ENCODE data around the gene OR2T6. TPM values are rescaled to one million over a fixed set of nuclear protein-coding genes. Genes with fewer than 3 reads are reported as not detected.
"Not testable (repeated sequence)": the region's sequence is repeated elsewhere in the genome, so short reads cannot be mapped to it uniquely, and the experiment has no call there.

Gene OR2T6
- total RNA-seq, 1 donor from 2014 or later = not detected

- no peaks in the 10 kb centered on the region for H3K27me3 ChIP-seq (ENCODE audit: control insufficient read depth, insufficient read depth, low read length)
- H3K4me3 ChIP-seq (ENCODE audit: low read depth, low read length) = no peak overlapping the region
- no peak for DNase-seq (ENCODE audit: low read depth)
- H3K36me3 ChIP-seq (ENCODE audit: control insufficient read depth, insufficient read depth, low read length) = no peaks in the 10 kb centered on the region
- no peak for TF ChIP-seq CTCF (IDR thresholded peaks at IDR 0.05; ENCODE audit: insufficient read depth, low read length, poor library complexity, severe bottlenecking)
These were observed 42.3 kb downstream of the OR2T6 start for GRCh38 chr1:248417854-248418253.

GRCh38 chr1:248421384-248421783 lies 45.8 kb downstream of the OR2T6 start:
- no peaks in the 10 kb centered on the region for H3K27me3 ChIP-seq (ENCODE audit: control insufficient read depth, insufficient read depth, low read length)
- no peaks in the 10 kb centered on the region for H3K36me3 ChIP-seq (ENCODE audit: control insufficient read depth, insufficient read depth, low read length)
- TF ChIP-seq CTCF (IDR thresholded peaks at IDR 0.05; ENCODE audit: insufficient read depth, low read length, poor library complexity, severe bottlenecking) = no peak
- DNase-seq (ENCODE audit: low read depth) = no peak
- no peak overlapping the region for H3K4me3 ChIP-seq (ENCODE audit: low read depth, low read length)

DNA sequence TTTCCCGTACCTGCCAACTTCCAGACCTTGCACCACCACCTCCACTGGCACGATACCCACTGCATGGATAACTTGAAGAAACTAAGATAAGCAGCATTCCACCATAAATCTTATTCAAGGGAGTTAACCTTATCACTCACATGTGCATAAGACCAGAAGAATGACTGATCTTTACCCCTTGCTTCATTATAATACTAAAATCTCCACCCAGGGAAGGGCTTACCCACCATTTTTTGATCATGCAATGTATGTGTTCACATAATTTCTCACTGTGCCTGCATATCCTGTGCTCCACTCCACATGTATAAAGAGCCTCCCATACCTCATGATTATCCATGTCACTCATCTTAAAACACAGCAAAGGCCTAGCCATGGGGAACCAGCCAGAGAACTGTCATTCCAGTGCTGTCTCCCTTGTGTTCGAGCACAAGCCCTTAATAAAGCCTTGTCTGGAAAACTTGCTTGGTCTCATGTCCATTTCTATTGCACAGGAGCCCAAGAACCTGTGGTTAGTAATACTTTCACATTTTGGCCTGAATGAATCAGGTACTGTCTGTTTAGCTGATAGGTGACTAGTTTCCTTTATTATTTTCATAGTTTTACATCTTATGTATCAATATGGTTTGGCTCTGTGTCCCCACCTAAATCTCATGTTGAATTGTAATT lies 52.1 kb downstream of the OR2T6 start:
- not testable (repeated sequence) for H3K4me3 ChIP-seq (ENCODE audit: low read depth, low read length); H3K27me3 ChIP-seq (ENCODE audit: control insufficient read depth, insufficient read depth, low read length); DNase-seq (ENCODE audit: low read depth); H3K36me3 ChIP-seq (ENCODE audit: control insufficient read depth, insufficient read depth, low read length)

DNA sequence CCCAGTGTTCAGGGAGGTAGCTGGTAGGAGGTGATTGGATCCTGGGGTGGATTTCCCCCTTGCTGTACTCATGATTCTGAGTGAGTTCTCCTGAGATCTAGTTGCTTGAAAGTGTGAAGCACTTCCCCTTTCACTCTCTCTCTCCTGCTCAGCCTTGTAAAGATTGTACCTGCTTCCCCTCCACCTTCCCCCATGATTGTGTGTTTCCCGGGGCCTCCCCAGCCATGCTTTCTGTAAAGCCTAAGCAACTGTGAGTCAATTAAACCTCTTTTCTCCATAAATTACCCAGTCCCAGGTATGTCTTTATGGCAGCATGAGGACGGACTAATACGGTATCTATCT lies 52.6 kb downstream of the OR2T6 start:
- not testable (repeated sequence) for DNase-seq (ENCODE audit: low read depth); H3K4me3 ChIP-seq (ENCODE audit: low read depth, low read length); H3K36me3 ChIP-seq (ENCODE audit: control insufficient read depth, insufficient read depth, low read length)

DNA sequence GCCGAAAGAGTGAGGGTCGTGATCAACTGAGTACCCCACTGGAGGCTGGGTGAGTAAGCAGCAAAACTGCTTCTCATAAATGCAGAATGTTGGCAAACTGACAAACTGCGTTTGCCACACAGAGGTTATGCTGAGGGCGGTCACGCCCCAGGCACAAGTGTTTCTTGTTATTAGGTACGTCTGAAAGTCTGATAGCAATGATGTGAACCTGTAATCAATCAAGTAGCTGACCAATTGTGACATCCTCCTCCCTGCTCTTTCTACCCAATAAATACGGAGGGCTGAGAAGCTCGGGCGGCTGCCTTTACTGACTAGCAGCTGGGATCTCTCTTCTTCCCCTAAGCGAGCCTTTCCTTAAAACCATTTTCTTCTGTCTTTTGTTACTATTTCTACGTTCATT lies 56.1 kb downstream of the OR2T6 start:
- not testable (repeated sequence) for DNase-seq (ENCODE audit: low read depth); H3K4me3 ChIP-seq (ENCODE audit: low read depth, low read length); H3K27me3 ChIP-seq (ENCODE audit: control insufficient read depth, insufficient read depth, low read length); H3K36me3 ChIP-seq (ENCODE audit: control insufficient read depth, insufficient read depth, low read length)

More for the DNA sequence above, 52.6 kb downstream of the OR2T6 start:
- not testable (repeated sequence) for H3K27me3 ChIP-seq (ENCODE audit: control insufficient read depth, insufficient read depth, low read length)

- not testable (repeated sequence) for H3K27me3 ChIP-seq (ENCODE audit: control insufficient read depth, insufficient read depth, low read length); DNase-seq (ENCODE audit: low read depth); H3K36me3 ChIP-seq (ENCODE audit: control insufficient read depth, insufficient read depth, low read length); H3K4me3 ChIP-seq (ENCODE audit: low read depth, low read length)
These were observed 56.7 kb downstream of the OR2T6 start for GRCh38 chr1:248432201-248432600.

DNA sequence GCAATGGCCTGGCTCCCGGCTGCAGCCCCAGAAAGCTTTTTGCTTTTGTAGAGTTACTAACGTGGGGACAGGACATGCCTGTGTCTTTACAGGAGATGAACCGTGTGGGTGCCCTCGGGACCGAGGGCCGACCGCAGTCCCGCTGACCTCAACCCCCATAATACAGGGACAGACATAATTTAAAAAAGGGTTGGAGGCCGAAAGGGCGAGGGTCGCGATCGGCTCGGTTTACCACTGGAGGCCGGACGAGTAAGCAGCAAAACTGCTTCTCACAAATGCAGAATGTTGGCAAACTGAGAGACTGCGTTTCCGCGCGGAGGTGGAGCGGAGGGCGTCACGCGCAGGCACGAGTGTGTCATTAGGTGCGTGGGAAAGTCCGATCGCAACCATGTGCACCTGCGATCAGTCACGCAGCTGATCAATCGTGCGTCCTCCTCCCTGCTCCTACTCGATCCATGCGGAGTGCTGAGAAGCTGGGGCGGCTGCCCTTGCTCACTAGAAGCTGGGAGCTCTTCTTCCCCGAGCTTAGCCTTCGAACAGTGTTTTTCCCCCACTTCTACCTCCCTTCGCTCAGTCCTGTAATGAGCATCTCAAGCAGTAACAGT lies 58.4 kb downstream of the OR2T6 start:
- not testable (repeated sequence) for DNase-seq (ENCODE audit: low read depth); H3K36me3 ChIP-seq (ENCODE audit: control insufficient read depth, insufficient read depth, low read length)

DNA sequence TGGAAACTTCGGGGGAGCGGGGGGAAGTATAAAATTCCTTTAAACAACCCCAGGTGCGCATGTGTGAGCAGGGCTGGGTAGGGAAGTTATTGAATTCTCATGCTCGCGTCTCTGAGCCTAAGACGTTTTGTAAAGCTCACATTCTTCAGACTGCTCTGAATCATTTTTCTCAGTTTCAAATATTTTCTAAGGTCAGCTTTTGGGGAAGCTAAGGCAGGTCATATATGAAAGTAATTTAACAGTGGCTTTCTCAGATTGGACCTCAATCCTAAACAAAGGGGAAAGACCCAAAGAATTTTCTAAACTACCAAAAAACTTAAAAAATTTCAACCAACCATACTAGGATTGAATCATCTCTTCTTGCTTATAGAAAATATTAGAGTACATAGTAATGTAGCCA lies 59.4 kb downstream of the OR2T6 start:
- H3K36me3 ChIP-seq (ENCODE audit: control insufficient read depth, insufficient read depth, low read length); H3K27me3 ChIP-seq (ENCODE audit: control insufficient read depth, insufficient read depth, low read length); H3K4me3 ChIP-seq (ENCODE audit: low read depth, low read length); DNase-seq (ENCODE audit: low read depth): not testable (repeated sequence)

More for the DNA sequence above, 58.4 kb downstream of the OR2T6 start:
- H3K27me3 ChIP-seq (ENCODE audit: control insufficient read depth, insufficient read depth, low read length); H3K4me3 ChIP-seq (ENCODE audit: low read depth, low read length): not testable (repeated sequence)

DNA sequence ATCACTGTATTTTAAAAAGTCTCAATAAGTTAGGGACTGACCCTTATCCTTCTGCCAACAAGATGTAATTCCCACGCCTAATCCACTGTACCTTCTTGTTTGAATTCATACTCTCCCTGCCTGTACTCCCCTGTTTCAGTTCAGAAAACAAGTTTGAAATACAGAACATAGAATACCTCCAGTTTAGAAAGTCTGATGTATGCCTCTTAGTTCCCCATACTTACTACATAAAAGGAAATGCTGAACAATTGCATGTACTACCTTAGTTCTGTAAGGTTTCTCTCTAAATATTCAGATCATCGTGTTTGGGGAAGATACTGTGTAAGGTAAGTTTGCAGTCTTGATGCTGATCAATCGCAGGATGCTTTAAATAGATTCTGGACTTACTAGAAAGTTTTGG lies 60.8 kb downstream of the OR2T6 start:
- H3K27me3 ChIP-seq (ENCODE audit: control insufficient read depth, insufficient read depth, low read length); DNase-seq (ENCODE audit: low read depth); H3K4me3 ChIP-seq (ENCODE audit: low read depth, low read length); H3K36me3 ChIP-seq (ENCODE audit: control insufficient read depth, insufficient read depth, low read length): not testable (repeated sequence)

GRCh38 chr1:248438668-248439067 lies 63.1 kb downstream of the OR2T6 start:
- not testable (repeated sequence) for H3K36me3 ChIP-seq (ENCODE audit: control insufficient read depth, insufficient read depth, low read length); H3K4me3 ChIP-seq (ENCODE audit: low read depth, low read length); DNase-seq (ENCODE audit: low read depth); H3K27me3 ChIP-seq (ENCODE audit: control insufficient read depth, insufficient read depth, low read length)

GRCh38 chr1:248439283-248439682 lies 63.7 kb downstream of the OR2T6 start:
- DNase-seq (ENCODE audit: low read depth); H3K36me3 ChIP-seq (ENCODE audit: control insufficient read depth, insufficient read depth, low read length); H3K27me3 ChIP-seq (ENCODE audit: control insufficient read depth, insufficient read depth, low read length); H3K4me3 ChIP-seq (ENCODE audit: low read depth, low read length): not testable (repeated sequence)

Measured in kidney epithelial cell (primary cell).